Measurements from ENCODE around the gene SLC35G6. TPM values are rescaled to one million over a fixed set of nuclear protein-coding genes. Genes with fewer than 3 reads are reported as not detected.

The SLC35G6 gene
- not detected in 2 replicates for total RNA-seq

GRCh38 chr17:7481275-7481674 is at the start of gene SLC35G6:
TSS of gene SLC35G6 (plus strand) at chr17:7481446. CDS start at chr17:7481517, 71 bp downstream.

GRCh38 chr17:7439462-7440112 is 41.7 kb upstream of the SLC35G6 start, which contains the start of gene FGF11:
TSS of gene FGF11 (plus strand) at chr17:7439512. CDS start at chr17:7439621, 109 bp downstream.

GRCh38 chr17:7444682-7445618 is 36.3 kb upstream of the SLC35G6 start, which contains the start of gene CHRNB1:
TSS of gene CHRNB1 (plus strand) at chr17:7445061. CDS start at chr17:7445128, 67 bp downstream.

GRCh38 chr17:7479213-7480088 is 1.8 kb upstream of the SLC35G6 start, which contains the start of gene ZBTB4:
TSS of gene ZBTB4 (minus strand) at chr17:7479631. CDS start at chr17:7466801, 12,830 bp downstream.

GRCh38 chr17:7484067-7484918 is 3.0 kb downstream of the SLC35G6 start, which contains the start of gene POLR2A:
TSS of gene POLR2A (plus strand) at chr17:7484366.

Other genes with a start within 250 kb of the SLC35G6 start
- 45.5 and 66.3 TPM in 2 replicates for gene DVL2, start 246.9 kb upstream of the SLC35G6 start, total RNA-seq
- 24.9 and 36.4 TPM in 2 replicates for gene PHF23, start 242.0 kb upstream of the SLC35G6 start, total RNA-seq
- gene GABARAP, start 239.0 kb upstream of the SLC35G6 start, total RNA-seq, result 109 and 134 TPM in 2 replicates
- gene CTDNEP1, start 229.7 kb upstream of the SLC35G6 start, total RNA-seq, result 20.5 and 25.4 TPM in 2 replicates
- gene ELP5, start 229.2 kb upstream of the SLC35G6 start, total RNA-seq, result 14.5 TPM in 2 replicates
- gene CLDN7, start 219.0 kb upstream of the SLC35G6 start, total RNA-seq, result 223 and 297 TPM in 2 replicates
- gene SLC2A4, start 199.7 kb upstream of the SLC35G6 start, total RNA-seq, result 0.24 TPM in 1 of 2 replicates, not detected in the other
- 0.43 and 0.96 TPM in 2 replicates for gene YBX2, start 186.8 kb upstream of the SLC35G6 start, total RNA-seq
- gene EIF5A, start 173.8 kb upstream of the SLC35G6 start, total RNA-seq, result 273 and 472 TPM in 2 replicates
- 32.2 and 33.7 TPM in 2 replicates for gene GPS2, start 166.1 kb upstream of the SLC35G6 start, total RNA-seq
- 14.5 and 17.6 TPM in 2 replicates for gene NEURL4, start 152.1 kb upstream of the SLC35G6 start, total RNA-seq
- 0.21 and 1.9 TPM in 2 replicates for gene ACAP1, start 144.9 kb upstream of the SLC35G6 start, total RNA-seq
- 28.1 and 54.0 TPM in 2 replicates for gene KCTD11, start 129.3 kb upstream of the SLC35G6 start, total RNA-seq
- gene TMEM95, start 126.3 kb upstream of the SLC35G6 start, total RNA-seq, result not detected in 2 replicates
- gene TNK1, start 100.4 kb upstream of the SLC35G6 start, total RNA-seq, result 9.9 and 11.9 TPM in 2 replicates
- gene PLSCR3, start 86.9 kb upstream of the SLC35G6 start, total RNA-seq, result 15.8 and 35.2 TPM in 2 replicates
- 125 and 144 TPM in 2 replicates for gene TMEM256, start 77.3 kb upstream of the SLC35G6 start, total RNA-seq
- 1.9 TPM in 2 replicates for gene NLGN2, start 73.6 kb upstream of the SLC35G6 start, total RNA-seq
- gene SPEM1, start 61.1 kb upstream of the SLC35G6 start, total RNA-seq, result not detected in 2 replicates
- not detected in 2 replicates for gene SPEM2, start 55.8 kb upstream of the SLC35G6 start, total RNA-seq
- gene SPEM3, start 52.6 kb upstream of the SLC35G6 start, total RNA-seq, result not detected in 2 replicates
- 13.4 and 28.7 TPM in 2 replicates for gene TMEM102, start 46.0 kb upstream of the SLC35G6 start, total RNA-seq
- 23.7 and 32.8 TPM in 2 replicates for gene FGF11, start 41.9 kb upstream of the SLC35G6 start, total RNA-seq
- gene CHRNB1, start 36.4 kb upstream of the SLC35G6 start, total RNA-seq, result 6.2 and 8.7 TPM in 2 replicates
- gene ZBTB4, start 1.8 kb upstream of the SLC35G6 start, total RNA-seq, result 16.4 and 22.4 TPM in 2 replicates
- gene POLR2A, start 2.9 kb downstream of the SLC35G6 start, total RNA-seq, result 40.7 and 46.7 TPM in 2 replicates
- 2.2 and 4.0 TPM in 2 replicates for gene TNFSF12, start 67.6 kb downstream of the SLC35G6 start, total RNA-seq
- gene TNFSF13, start 77.3 kb downstream of the SLC35G6 start, total RNA-seq, result 5.3 and 8.2 TPM in 2 replicates
- 102 and 137 TPM in 2 replicates for gene SENP3, start 80.5 kb downstream of the SLC35G6 start, total RNA-seq
- gene CD68, start 98.2 kb downstream of the SLC35G6 start, total RNA-seq, result 12.8 and 21.3 TPM in 2 replicates
- gene MPDU1, start 102.4 kb downstream of the SLC35G6 start, total RNA-seq, result 92.1 and 93.3 TPM in 2 replicates
- gene SOX15, start 108.6 kb downstream of the SLC35G6 start, total RNA-seq, result 30.6 and 59.9 TPM in 2 replicates
- gene FXR2, start 133.5 kb downstream of the SLC35G6 start, total RNA-seq, result 42.8 and 59.8 TPM in 2 replicates
- 24.9 and 27.0 TPM in 2 replicates for gene SAT2, start 146.4 kb downstream of the SLC35G6 start, total RNA-seq
- gene SHBG, start 148.7 kb downstream of the SLC35G6 start, total RNA-seq, result 0.43 and 0.48 TPM in 2 replicates
- not detected in 2 replicates for gene ATP1B2, start 169.5 kb downstream of the SLC35G6 start, total RNA-seq
- gene TP53, start 206.0 kb downstream of the SLC35G6 start, total RNA-seq, result 15.8 and 23.1 TPM in 2 replicates
- gene WRAP53, start 207.0 kb downstream of the SLC35G6 start, total RNA-seq, result 4.6 and 4.7 TPM in 2 replicates
- 0.48 TPM in 1 of 2 replicates, not detected in the other for gene EFNB3, start 223.8 kb downstream of the SLC35G6 start, total RNA-seq
- gene DNAH2, start 236.3 kb downstream of the SLC35G6 start, total RNA-seq, result 0.21 TPM in 1 of 2 replicates, not detected in the other